ENCODE results near the gene PTPRU.

- no peak for TF ChIP-seq POLR2A (IDR thresholded peaks at IDR 0.05)
- no peak for TF ChIP-seq CTCF (IDR thresholded peaks at IDR 0.05)
These were observed 56.0 kb downstream of the PTPRU start for GRCh38 chr1:29292344-29292743.

Measured in esophagus squamous epithelium (tissue), 4 donors.